ENCODE data around the gene POLR3E. TPM values are rescaled to one million over a fixed set of nuclear protein-coding genes. Genes with fewer than 3 reads are reported as not detected.

The POLR3E gene
- total RNA-seq, 1 donor from 2014 or later: 97.1 TPM

DNA sequence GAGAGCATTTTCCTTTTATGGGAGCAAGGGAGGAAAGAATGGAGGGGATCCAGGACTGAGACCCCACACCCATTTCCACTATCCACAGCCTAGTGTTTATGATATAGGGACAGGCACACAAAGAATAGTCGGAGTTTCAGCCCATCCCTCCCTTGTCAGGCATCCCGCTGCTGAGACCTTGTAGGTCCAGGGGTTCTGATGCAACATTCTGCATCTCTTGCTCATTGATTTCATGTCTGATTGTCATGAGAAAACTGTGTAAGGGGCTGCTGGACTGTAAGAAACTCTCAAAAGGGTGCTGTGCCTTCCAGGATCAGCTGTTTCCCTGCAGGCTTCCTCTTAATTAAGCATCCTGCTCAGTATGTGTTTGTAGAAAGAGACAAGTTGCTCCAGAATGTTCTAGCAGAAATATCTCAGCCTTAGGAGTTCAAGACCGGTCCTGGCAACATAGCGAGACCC lies 5.3 kb upstream of the POLR3E start:
- POLR2A ChIA-PET: interaction anchor here (0.6 kb wide), 1 partner anchor 698 kb away, joined by 6 read pairs; no protein-coding TSS in a partner anchor

DNA sequence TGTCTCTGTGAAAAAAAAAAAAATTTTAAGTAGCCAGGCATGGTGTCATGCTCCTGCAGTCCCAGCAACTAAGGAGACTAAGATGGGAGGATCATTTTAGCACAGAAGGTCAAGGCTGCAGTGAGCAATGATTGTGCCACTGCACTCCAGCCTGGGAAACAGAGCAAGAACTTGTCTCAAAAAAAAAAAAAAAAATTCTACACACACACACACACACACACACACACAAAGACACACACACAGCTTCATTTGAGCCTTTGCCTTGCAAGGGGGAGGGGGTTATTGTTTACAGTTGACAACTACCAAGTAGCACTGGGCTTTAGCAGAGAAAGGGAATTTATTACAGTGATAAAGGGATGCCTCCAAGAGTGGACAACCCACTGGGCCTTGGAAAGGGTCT lies 4.9 kb upstream of the POLR3E start:
- Mint-ChIP-seq H3K27me3 (no peaks in the 10 kb centered on the region), H3K4me3 (no peak overlapping the region), H3K27ac (no peak overlapping the region), H3K4me1 (peaks cover 11% of the 10 kb centered on the region), H3K9me3 (no peaks in the 10 kb centered on the region), H3K36me3 (ENCODE audit: low read depth) (peaks cover 4% of the 10 kb centered on the region)
- intact Hi-C loops (cut with micrococcal nuclease): loop anchor here (10.0 kb wide), 1 partner anchor 142 kb away; no protein-coding TSS in a partner anchor
- ChIA-PET CTCF (no interaction called here), POLR2A (interaction anchor here (0.6 kb wide), 1 partner anchor 699 kb away, joined by 6 read pairs; no protein-coding TSS in a partner anchor)
- DNase-seq: no peak
- TF ChIP-seq, protein P1, sequence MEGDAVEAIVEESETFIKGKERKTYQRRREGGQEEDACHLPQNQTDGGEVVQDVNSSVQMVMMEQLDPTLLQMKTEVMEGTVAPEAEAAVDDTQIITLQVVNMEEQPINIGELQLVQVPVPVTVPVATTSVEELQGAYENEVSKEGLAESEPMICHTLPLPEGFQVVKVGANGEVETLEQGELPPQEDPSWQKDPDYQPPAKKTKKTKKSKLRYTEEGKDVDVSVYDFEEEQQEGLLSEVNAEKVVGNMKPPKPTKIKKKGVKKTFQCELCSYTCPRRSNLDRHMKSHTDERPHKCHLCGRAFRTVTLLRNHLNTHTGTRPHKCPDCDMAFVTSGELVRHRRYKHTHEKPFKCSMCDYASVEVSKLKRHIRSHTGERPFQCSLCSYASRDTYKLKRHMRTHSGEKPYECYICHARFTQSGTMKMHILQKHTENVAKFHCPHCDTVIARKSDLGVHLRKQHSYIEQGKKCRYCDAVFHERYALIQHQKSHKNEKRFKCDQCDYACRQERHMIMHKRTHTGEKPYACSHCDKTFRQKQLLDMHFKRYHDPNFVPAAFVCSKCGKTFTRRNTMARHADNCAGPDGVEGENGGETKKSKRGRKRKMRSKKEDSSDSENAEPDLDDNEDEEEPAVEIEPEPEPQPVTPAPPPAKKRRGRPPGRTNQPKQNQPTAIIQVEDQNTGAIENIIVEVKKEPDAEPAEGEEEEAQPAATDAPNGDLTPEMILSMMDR (IDR thresholded peaks at IDR 0.05): no peak
- no peak for ATAC-seq (ENCODE audit: low read depth)

More for the DNA sequence above, 5.3 kb upstream of the POLR3E start:
- Mint-ChIP-seq H3K4me1 (peaks cover 8% of the 10 kb centered on the region), H3K4me3 (no peak overlapping the region), H3K9me3 (no peaks in the 10 kb centered on the region), H3K27me3 (no peaks in the 10 kb centered on the region), H3K27ac (no peak overlapping the region), H3K36me3 (ENCODE audit: low read depth) (peaks cover 2% of the 10 kb centered on the region)
- ATAC-seq (ENCODE audit: low read depth) (no peak), DNase-seq (no peak)
- TF ChIP-seq, protein P1 (IDR thresholded peaks at IDR 0.05): no peak
- intact Hi-C loops (cut with micrococcal nuclease): loop anchor here (10.0 kb wide), 1 partner anchor 143 kb away; no protein-coding TSS in a partner anchor
- CTCF ChIA-PET: no interaction called here

DNA sequence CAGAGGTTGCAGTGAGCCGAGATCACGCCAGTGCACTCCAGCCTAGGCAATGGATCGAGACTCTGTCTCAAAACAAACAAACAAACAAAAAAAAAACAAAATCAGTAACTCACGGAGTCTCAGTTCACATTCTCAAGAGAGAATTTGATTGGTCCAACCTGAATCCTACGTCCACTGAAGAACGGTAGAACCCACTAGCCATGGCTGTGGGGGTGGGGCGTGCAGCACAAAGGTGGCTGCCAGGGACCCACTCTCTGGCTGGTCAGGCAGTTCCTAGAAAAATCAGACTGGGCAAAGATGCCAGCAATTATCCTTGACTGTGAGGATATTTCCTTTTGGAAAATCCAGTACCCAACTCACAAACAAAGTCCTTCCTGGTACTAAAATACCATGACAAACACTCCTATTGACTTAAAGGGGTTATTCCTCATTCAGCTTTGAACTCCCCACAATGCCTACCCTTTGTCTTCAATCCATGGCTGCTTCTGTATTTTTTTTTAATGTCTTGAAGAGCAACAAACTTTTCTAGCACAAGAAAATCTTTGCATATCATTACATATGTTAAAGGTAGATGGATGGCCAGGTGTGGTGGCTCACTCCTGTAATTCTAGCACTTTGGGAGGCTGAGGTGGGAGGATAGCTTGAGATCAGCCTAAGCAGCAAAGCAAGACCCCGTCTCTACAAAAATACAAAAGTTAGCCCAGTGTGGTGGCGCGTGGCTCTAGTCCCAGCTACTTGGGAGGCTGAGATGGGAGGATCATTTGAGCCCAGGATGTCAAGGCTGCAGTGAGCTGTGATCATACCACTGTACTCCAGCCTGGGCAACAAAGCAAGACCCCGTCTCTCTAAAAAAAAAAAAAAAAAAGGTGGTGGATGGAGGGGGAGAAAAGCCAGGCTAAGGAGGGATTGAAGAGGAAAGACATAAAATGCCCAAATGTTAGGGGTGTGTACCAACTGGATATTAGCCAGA lies 3.8 kb upstream of the POLR3E start:
- Mint-ChIP-seq H3K4me1 (peaks cover 16% of the 10 kb centered on the region), H3K27ac (no peak overlapping the region), H3K9me3 (no peaks in the 10 kb centered on the region), H3K36me3 (ENCODE audit: low read depth) (peaks cover 8% of the 10 kb centered on the region), H3K4me3 (no peak overlapping the region), H3K27me3 (no peaks in the 10 kb centered on the region)
- ChIA-PET POLR2A (no interaction called here), CTCF (no interaction called here)
- no peak for DNase-seq
- no peak for ATAC-seq (ENCODE audit: low read depth)
- TF ChIP-seq, protein P1 (IDR thresholded peaks at IDR 0.05): no peak
- intact Hi-C loops (cut with micrococcal nuclease): loop anchor here (10.0 kb wide), 1 partner anchor 141 kb away; no protein-coding TSS in a partner anchor

DNA sequence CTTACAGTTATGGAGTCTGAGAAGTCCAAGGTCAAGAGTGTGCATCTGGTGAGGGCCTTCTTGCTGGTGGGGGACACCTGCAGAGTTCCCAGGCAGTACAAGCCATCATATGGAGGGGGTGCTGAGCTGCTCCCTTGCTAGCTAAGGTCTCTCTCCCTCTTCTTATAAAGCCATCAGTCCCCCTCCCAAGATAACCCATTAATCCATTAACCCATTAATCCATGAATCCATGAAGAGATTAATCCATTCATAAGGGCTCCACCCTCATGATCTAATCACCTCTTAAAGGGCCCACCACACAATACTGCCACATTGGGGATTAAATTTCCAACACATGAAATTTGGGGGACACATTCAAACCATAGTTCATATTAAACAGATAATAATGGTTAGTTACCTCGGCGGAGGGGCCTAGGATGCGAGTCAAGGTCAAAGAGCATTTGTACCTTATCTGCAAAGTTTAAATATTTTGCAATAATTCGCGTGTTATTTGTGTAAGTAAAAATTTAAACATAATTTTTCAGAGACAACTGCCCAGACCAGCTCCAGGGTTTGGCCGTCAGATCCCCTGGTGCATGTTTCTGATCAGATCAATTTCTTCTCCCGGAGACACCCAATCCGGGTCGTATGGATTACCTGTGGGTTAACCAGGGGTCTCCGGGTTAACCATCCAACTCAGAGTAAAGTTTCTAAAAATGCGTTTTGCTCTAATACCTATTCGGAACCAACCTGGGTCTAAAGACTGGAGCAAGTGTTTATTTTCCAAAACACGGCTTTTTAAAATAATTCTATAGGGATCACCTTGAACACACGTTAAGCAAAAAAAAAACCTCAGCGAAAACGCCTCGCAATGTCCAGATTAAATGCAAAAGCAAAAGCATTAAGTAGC lies 740 bp upstream of the POLR3E start:
- CTCF ChIA-PET: interaction anchor here (0.6 to 1.9 kb wide), 12 partner anchors 24 to 289 kb away, joined by 3 to 15 read pairs (median 5); partner anchors contain the start of genes EEF2K and MOSMO
- no peaks in the 10 kb centered on the region for H3K27me3 Mint-ChIP-seq
- H3K4me3 Mint-ChIP-seq: peak overlapping the region; percentile 91
- intact Hi-C loops (cut with micrococcal nuclease): loop anchor here (1.0 to 10.0 kb wide), 14 partner anchors 55 to 774 kb away; partner anchors contain the start of genes CDR2, EEF2K, PDZD9 and UQCRC2
- TF ChIP-seq, protein P1 (IDR thresholded peaks at IDR 0.05): no peak
- POLR2A ChIA-PET: interaction anchor here (0.7 to 4.3 kb wide), 6 partner anchors 90 to 343 kb away, joined by 3 to 53 read pairs (median 7); partner anchors contain the start of genes EEF2K, MOSMO and UQCRC2
- H3K36me3 Mint-ChIP-seq (ENCODE audit: low read depth): peaks cover 28% of the 10 kb centered on the region
- ATAC-seq (ENCODE audit: low read depth) (no peak), DNase-seq (no peak)
- no peaks in the 10 kb centered on the region for H3K9me3 Mint-ChIP-seq
- peaks cover 42% of the 10 kb centered on the region for H3K4me1 Mint-ChIP-seq
- peak overlapping the region; percentile 92 for H3K27ac Mint-ChIP-seq

Measured in activated B cell treated with CpG ODN at 0.5 μM for 24 hours (primary cell).